HepG2 (cell line): ENCODE data around the gene POLD3. TPM values are rescaled to one million over a fixed set of nuclear protein-coding genes. Genes with fewer than 3 reads are reported as not detected.

Experiments used
- ATAC-seq: fragments of 200-7000 bp; cut with Tn5 transposase; 3 replicates; pipeline ENCODE4 v1.9.1; 2020; ENCODE audit warnings: mild to moderate bottlenecking, moderate library complexity
- BruUV-seq: library from RNA; stranded (reverse); fragments of 400-500 nt; replicated peaks from 2 replicates; lab custom pipeline; 2021; lab: Mats Ljungman, UMichigan
- CTCF ChIA-PET: fragments of 300-600 bp; formaldehyde crosslinking; extraction: SDS; loops from one replicate; lab custom pipeline; 2021; ENCODE audit warnings: low total read pairs, inconsistent platforms, low intra/inter-chr PET ratio; lab: Yijun Ruan, JAX
- POLR2A ChIA-PET: fragments of 350-600 bp; sonication (Branson Sonifier 250); formaldehyde crosslinking; loops from one replicate; lab custom pipeline; 2020; ENCODE audit warnings: antibody characterized with exemption, inconsistent platforms; lab: Yijun Ruan, JAX
- DNase-seq: peaks from one replicate; pipeline ENCODE4 v3.0.0-alpha.2; 2015; ENCODE audit warnings: low spot score
- FAIRE-seq: peaks from 3 replicates; lab custom pipeline; 2011; peaks lifted over from hg19 to GRCh38; lab: Jason Lieb, UNC
- H2AFZ ChIP-seq: one replicate; pipeline ENCODE4 v1.6.1; 2011; ENCODE audit warnings: low read length, inconsistent platforms
- H3K27ac ChIP-seq: fragments of 300-600 bp; 3 replicates; pipeline ENCODE4 v1.8.0; 2011; ENCODE audit warnings: mixed run types, mild to moderate bottlenecking, mixed read lengths, low read length, inconsistent platforms; ENCODE audit not compliant: insufficient read depth; ENCODE audit errors: extremely low read length
- H3K27me3 ChIP-seq, 2 experiments: fragments of 200-600 bp in 1 of 2; 2 replicates in 1 of 2; 3 replicates in 1 of 2; pipeline versions ENCODE4 v1.6.0 to v1.8.0; 2011; ENCODE audit warnings: low read length in 2 of 2, mild to moderate bottlenecking in 2 of 2, moderate library complexity in 2 of 2, inconsistent platforms in 1 of 2; ENCODE audit not compliant: insufficient read depth in 2 of 2, control insufficient read depth in 1 of 2
- H3K36me3 ChIP-seq, 2 experiments: fragments of 200-600 bp in 1 of 2; replicated peaks in 1 of 2; 2 replicates in 1 of 2; 3 replicates in 1 of 2; pipeline versions ENCODE4 v1.5.1 to v1.8.0; 2011; ENCODE audit warnings: low read length in 2 of 2, inconsistent platforms in 1 of 2; ENCODE audit not compliant: insufficient read depth in 2 of 2, control insufficient read depth in 1 of 2
- H3K4me1 ChIP-seq: 2 replicates; pipeline ENCODE4 v1.5.1; 2012; ENCODE audit warnings: low read length, inconsistent platforms; ENCODE audit not compliant: insufficient read depth
- H3K4me2 ChIP-seq: 2 replicates; pipeline ENCODE4 v1.6.0; 2011; ENCODE audit warnings: low read depth, low read length, inconsistent platforms
- H3K4me3 ChIP-seq, 3 experiments: fragments of 200-600 bp in 1 of 3; sonication (generic), shearing (Covaris generic) in 1 of 3; replicated peaks in 1 of 3; 2 replicates each; pipeline ENCODE4 v1.5.1; 2011 to 2016; ENCODE audit warnings: low read length in 3 of 3, inconsistent platforms in 2 of 3, low read depth in 2 of 3, mild to moderate bottlenecking in 2 of 3, control low read depth in 1 of 3, mixed read lengths in 1 of 3; ENCODE audit not compliant: insufficient read depth in 1 of 3
- H3K79me2 ChIP-seq: one replicate; pipeline ENCODE4 v1.6.1; 2011; ENCODE audit warnings: low read length, inconsistent platforms; ENCODE audit not compliant: insufficient read depth
- H3K9ac ChIP-seq: 2 replicates; pipeline ENCODE4 v1.6.0; 2011; ENCODE audit warnings: mild to moderate bottlenecking, low read depth, low read length, inconsistent platforms; ENCODE audit not compliant: insufficient read depth
- H3K9me3 ChIP-seq: 2 replicates; pipeline ENCODE4 v1.5.1; 2012; ENCODE audit warnings: mild to moderate bottlenecking, low read length
- H4K20me1 ChIP-seq: 2 replicates; pipeline ENCODE4 v1.6.0; 2011; ENCODE audit warnings: inconsistent platforms, mild to moderate bottlenecking, low read length, moderate library complexity; ENCODE audit not compliant: insufficient read depth
- AHR ChIP-seq: IDR thresholded peaks from 2 replicates; pipeline ENCODE4 v1.6.1; 2018; ENCODE audit warnings: missing genetic modification reagents, missing compliant biosample characterization
- CEBPG ChIP-seq: IDR thresholded peaks from 2 replicates; pipeline ENCODE4 v1.6.1; 2016
- EP300 ChIP-seq, 3 experiments: sonication (generic) in 1 of 3; formaldehyde crosslinking in 1 of 3; IDR thresholded peaks; 2 replicates each; pipeline versions ENCODE4 v1.5.1 to v1.6.1; 2011 to 2020; ENCODE audit warnings: low read depth in 2 of 3, low read length in 2 of 3, borderline replicate concordance in 1 of 3, improper control_type of control experiment in 1 of 3, mild to moderate bottlenecking in 1 of 3, missing genetic modification reagents in 1 of 3, moderate library complexity in 1 of 3
- IKZF5 ChIP-seq: IDR thresholded peaks from 2 replicates; pipeline ENCODE4 v1.6.1; 2018; ENCODE audit warnings: missing genetic modification reagents, mild to moderate bottlenecking, missing compliant biosample characterization
- MEIS1 ChIP-seq: sonication (generic); formaldehyde crosslinking; IDR thresholded peaks from 2 replicates; pipeline ENCODE4 v1.9.0; 2021; ENCODE audit warnings: mild to moderate bottlenecking, missing genetic modification reagents, moderate library complexity, borderline replicate concordance
- MXD1 ChIP-seq: sonication (generic); formaldehyde crosslinking; IDR thresholded peaks from 2 replicates; pipeline ENCODE4 v1.4.0; 2020; ENCODE audit warnings: mild to moderate bottlenecking, missing genetic modification reagents
- PRPF4 ChIP-seq: fragments of 200-400 bp; formaldehyde crosslinking; IDR thresholded peaks from 2 replicates; pipeline ENCODE4 v1.6.1; 2016; ENCODE audit warnings: low read length, low read depth; ENCODE audit not compliant: poor library complexity, severe bottlenecking
- SCMH1 ChIP-seq: sonication (generic); formaldehyde crosslinking; IDR thresholded peaks from 2 replicates; pipeline ENCODE4 v1.9.0; 2021; ENCODE audit warnings: missing genetic modification reagents, mild to moderate bottlenecking, borderline replicate concordance
- SETDB1 ChIP-seq: sonication (generic); formaldehyde crosslinking; IDR thresholded peaks from 2 replicates; pipeline ENCODE4 v1.5.1; 2020; ENCODE audit warnings: missing genetic modification reagents, mild to moderate bottlenecking, borderline replicate concordance
- SP2 ChIP-seq: sonication (generic); formaldehyde crosslinking; IDR thresholded peaks from 2 replicates; pipeline ENCODE4 v1.5.1; 2020; ENCODE audit warnings: mild to moderate bottlenecking, missing genetic modification reagents
- TBP ChIP-seq: sonication (generic); formaldehyde crosslinking; IDR thresholded peaks from 2 replicates; pipeline ENCODE4 v1.5.0; 2020; ENCODE audit warnings: missing genetic modification reagents
- ZC3H13 ChIP-seq: sonication (generic); formaldehyde crosslinking; IDR thresholded peaks from 2 replicates; pipeline ENCODE4 v1.8.1; 2023; ENCODE audit warnings: mild to moderate bottlenecking, missing genetic modification reagents, moderate library complexity
- ZFP41 ChIP-seq: sonication (generic); formaldehyde crosslinking; IDR thresholded peaks from 2 replicates; pipeline ENCODE4 v1.4.0; 2020; ENCODE audit warnings: mild to moderate bottlenecking, missing genetic modification reagents, borderline replicate concordance
- ZNF143 ChIP-seq: sonication (generic); formaldehyde crosslinking; IDR thresholded peaks from 2 replicates; pipeline ENCODE4 v1.4.0; 2020; ENCODE audit warnings: missing genetic modification reagents
- ZNF343 ChIP-seq: sonication (generic); formaldehyde crosslinking; IDR thresholded peaks from 2 replicates; pipeline ENCODE4 v1.4.0; 2020; ENCODE audit warnings: mild to moderate bottlenecking, missing genetic modification reagents
- ZNF362 ChIP-seq: sonication (generic); formaldehyde crosslinking; IDR thresholded peaks from 2 replicates; pipeline ENCODE4 v1.4.0; 2020; ENCODE audit warnings: missing genetic modification reagents, mild to moderate bottlenecking, borderline replicate concordance
- WGBS: methylation state at CpG from one replicate; pipeline ENCODE4 v1.1.6; 2017; ENCODE audit warnings: low lambda C conversion rate; 5-methylcytosine and 5-hydroxymethylcytosine counted together
- in situ Hi-C: cut with HindIII; loops from 2 replicates; pipeline ENCODE4 v1.10.0; 2017; ENCODE audit warnings: low pct_unique_long_range_greater_than_20kb; ENCODE audit not compliant: extremely low pct_ligation_motif_present
- intact Hi-C: fragments of 100-400 bp; cut with micrococcal nuclease; formaldehyde crosslinking; loops from one replicate; pipeline ENCODE4 v1.10.0; 2022; ENCODE audit not compliant: unreplicated experiment
- polyA plus RNA-seq, 8 experiments: library from polyadenylated mRNA; depleted of rRNA in 3 of 8; stranded (reverse) in 7 of 8; unstranded in 1 of 8; fragments of >200 nt; fragmentation: Illumina TruSeq in 4 of 8; extraction: Trizol in 4 of 8; gene quantifications; 2 replicates each; pipeline versions ENCODE4 v1.2.1 to v1.2.3, GENCODE V29; 2011 to 2016; ENCODE audit warnings: low read depth in 4 of 8, missing spikeins in 1 of 8, mixed read lengths in 1 of 8; ENCODE audit not compliant: insufficient read depth in 1 of 8
- total RNA-seq, 5 experiments: library from RNA; depleted of rRNA; stranded (reverse); fragments of >200 nt; fragmentation: Illumina TruSeq; extraction: Trizol; gene quantifications; 2 replicates each; pipeline ENCODE4 v1.2.3, GENCODE V29; 2016; ENCODE audit warnings: low read depth in 1 of 5

The POLD3 gene
- total and polyA plus RNA-seq, 2 of the 13 experiments (the other 11 are each of a cell fraction or from before 2014, with no cell fraction given): 6.3 to 18.9 TPM

GRCh38 chr11:74605403-74605802 is 13.0 kb downstream of the POLD3 start:
- no peaks in the 10 kb centered on the region; the same call in 1 of the 2 replicates for H4K20me1 ChIP-seq
- in situ Hi-C loops: no loop called here

GRCh38 chr11:74608431-74608830 is 16.0 kb downstream of the POLD3 start:
- no peaks in the 10 kb centered on the region; a peak in 1 of 5 replicates for H3K27me3 ChIP-seq
- H2AFZ ChIP-seq: no peak overlapping the region
- no peak overlapping the region for H3K9ac ChIP-seq
- H3K79me2 ChIP-seq: no peaks in the 10 kb centered on the region
- no peak overlapping the region for H3K4me2 ChIP-seq
- H3K27ac ChIP-seq: no peak overlapping the region
- no peaks in the 10 kb centered on the region for H3K9me3 ChIP-seq
- no peak for ATAC-seq
- intact Hi-C loops: no loop called here
- H3K36me3 ChIP-seq: peaks cover 0 to 19% of the 10 kb centered on the region in 2 experiments; a peak in 3 of 5 replicates
- peaks cover 9% of the 10 kb centered on the region for H3K4me1 ChIP-seq
- in situ Hi-C loops: no loop called here
- no peak for DNase-seq
- CTCF ChIA-PET: no interaction called here
- no TSS peak for BruUV-seq
- H3K4me3 ChIP-seq: no peak overlapping the region
- H4K20me1 ChIP-seq: no peaks in the 10 kb centered on the region; the same call in 1 of the 2 replicates
- WGBS: 97% methylated on average over 4 of the region's 4 CpGs
- POLR2A ChIA-PET: no interaction called here
- TF ChIP-seq EP300 (IDR thresholded peaks at IDR 0.05; ENCODE audit: low read depth in 2 of 2, low read length in 2 of 2) (no peak), EP300 (CRISPR knock-in tag; IDR thresholded peaks at IDR 0.05; ENCODE audit: borderline replicate concordance) (no peak), ZNF362 (CRISPR knock-in tag) (no peak), ZNF343 (CRISPR knock-in tag) (no peak), IKZF5 (no peak), MEIS1 (no peak), CEBPG (no peak), MXD1 (CRISPR knock-in tag) (no peak)
- FAIRE-seq: no peak

More at GRCh38 chr11:74605403-74605802, 13.0 kb downstream of the POLD3 start:
- intact Hi-C loops: no loop called here
- POLR2A ChIA-PET: no interaction called here
- Histone ChIP-seq H3K36me3 (peaks cover 0 to 10% of the 10 kb centered on the region in 2 experiments; a peak in 2 of 5 replicates), H3K79me2 (no peaks in the 10 kb centered on the region), H3K27me3 (no peaks in the 10 kb centered on the region), H3K9me3 (no peaks in the 10 kb centered on the region), H2AFZ (no peak overlapping the region), H3K27ac (no peak overlapping the region), H3K4me1 (peaks cover 9% of the 10 kb centered on the region), H3K9ac (no peak overlapping the region), H3K4me2 (no peak overlapping the region), H3K4me3 (no peak overlapping the region)
- no peak for ATAC-seq
- DNase-seq: no peak
- no peak for FAIRE-seq
- CTCF ChIA-PET: no interaction called here
- WGBS: 98% methylated on average over 5 of the region's 5 CpGs
- no TSS peak for BruUV-seq
- TF ChIP-seq TBP (CRISPR knock-in tag): no peak
- no peak for TF ChIP-seq ZFP41 (CRISPR knock-in tag)
- TF ChIP-seq SP2: no peak
- TF ChIP-seq ZNF143: no peak
- no peak for TF ChIP-seq ZC3H13 (CRISPR knock-in tag)
- TF ChIP-seq SCMH1 (CRISPR knock-in tag): no peak
- TF ChIP-seq SETDB1: no peak
- no peak for TF ChIP-seq AHR (CRISPR knock-in tag)
- TF ChIP-seq PRPF4: no peak
